HG02763 (cell line): ENCODE results near the gene GRB10.
"Not testable (repeated sequence)": the region's sequence is repeated elsewhere in the genome, so short reads cannot be mapped to it uniquely, and the experiment has no call there.

Source experiments
- ATAC-seq: cut with Tn5 transposase; IDR thresholded peaks from one replicate; pipeline ENCODE4 v1.9.1; 2021; ENCODE audit warnings: mild to moderate bottlenecking, moderate library complexity; ENCODE audit not compliant: unreplicated experiment

The GRB10 gene

DNA sequence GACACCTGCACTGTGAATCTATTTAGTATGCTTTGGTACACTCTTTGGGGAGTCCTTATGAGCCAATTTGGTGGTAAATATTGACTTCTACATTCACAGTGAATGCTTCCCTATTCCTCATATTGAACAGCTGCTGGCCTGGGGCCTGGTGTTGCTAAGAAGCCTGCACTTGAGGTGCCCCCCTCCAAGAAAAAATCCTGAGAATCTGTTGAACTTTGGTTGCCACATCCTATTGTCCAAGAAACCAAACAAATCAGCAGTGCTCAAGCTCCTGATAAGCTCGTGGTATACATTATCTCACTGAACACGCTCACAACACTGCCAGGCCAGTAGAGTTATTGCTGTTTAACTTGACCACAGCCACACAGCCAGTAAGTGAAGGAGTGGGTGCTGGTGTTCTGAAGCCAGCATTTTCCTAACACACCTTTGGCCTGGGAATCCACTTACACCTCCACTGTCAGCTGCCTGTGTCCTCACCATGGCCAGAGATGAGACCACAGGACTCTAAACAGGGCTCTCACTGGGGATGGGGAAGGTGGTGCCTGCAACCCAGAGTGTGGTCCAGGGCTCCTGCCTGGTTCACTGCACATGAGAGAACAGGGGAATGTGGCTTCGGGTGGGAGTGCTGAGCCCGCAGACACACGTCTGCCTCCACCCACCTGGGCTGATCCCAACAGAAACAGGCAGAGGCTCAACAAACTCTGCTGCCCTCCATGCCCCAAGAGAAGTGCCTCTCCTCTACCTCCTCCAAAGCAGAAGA, 224.2 kb downstream of the GRB10 start:
- no peak for ATAC-seq

DNA sequence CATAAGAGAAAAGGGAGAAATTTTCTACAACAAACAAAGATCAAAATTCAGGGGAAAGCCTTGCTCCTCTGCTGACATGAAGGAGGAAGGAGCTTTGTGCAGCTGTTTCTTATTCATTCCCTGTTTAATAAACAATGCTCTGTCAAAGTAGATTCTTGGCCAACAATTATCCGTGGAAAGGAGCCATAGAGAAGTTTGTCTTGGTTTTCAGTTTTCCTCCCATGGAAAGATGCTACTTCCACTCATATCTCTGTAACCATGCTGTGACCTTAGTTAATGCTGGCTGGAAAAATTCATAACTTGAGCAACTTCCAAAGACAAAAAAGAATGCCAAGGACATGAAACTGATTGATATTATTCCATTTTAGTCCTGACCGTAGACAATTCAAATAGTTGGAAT, 225.6 kb downstream of the GRB10 start:
- no peak for ATAC-seq

DNA sequence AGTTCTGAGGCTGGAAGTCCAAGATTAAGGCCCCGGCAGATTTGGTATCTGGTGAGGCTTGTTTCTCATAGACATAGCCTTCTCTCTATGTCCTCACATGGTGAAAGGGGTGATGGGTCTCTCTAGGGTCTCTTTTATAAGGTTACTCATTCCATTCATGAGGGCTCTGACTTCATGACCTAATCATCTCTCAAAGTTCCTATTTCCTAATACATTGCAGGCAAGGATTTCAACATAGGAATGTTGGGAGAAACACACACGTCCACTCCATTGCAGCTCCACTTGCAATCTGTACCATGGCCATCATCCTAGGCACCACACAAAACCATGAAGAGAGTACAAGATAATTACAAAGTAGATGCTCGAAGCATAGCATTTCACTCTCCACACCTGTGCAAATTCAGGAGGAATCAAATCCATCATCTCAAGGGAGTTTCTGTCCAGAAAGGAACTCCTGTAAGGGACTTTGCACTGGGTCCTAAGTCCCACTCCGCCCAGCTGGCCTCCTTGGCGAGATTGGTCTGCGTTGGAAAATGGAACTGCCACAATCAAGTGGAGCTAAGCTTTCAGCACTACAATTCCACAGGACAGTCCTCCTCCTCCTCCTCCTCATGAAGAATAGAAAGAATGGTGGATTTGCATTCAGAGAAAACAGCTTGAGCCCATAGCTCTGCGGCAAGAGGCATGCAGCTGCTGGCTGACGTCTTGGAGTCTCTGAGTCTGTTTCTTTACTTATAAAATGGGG, 226.3 kb downstream of the GRB10 start:
- ATAC-seq: no peak

DNA sequence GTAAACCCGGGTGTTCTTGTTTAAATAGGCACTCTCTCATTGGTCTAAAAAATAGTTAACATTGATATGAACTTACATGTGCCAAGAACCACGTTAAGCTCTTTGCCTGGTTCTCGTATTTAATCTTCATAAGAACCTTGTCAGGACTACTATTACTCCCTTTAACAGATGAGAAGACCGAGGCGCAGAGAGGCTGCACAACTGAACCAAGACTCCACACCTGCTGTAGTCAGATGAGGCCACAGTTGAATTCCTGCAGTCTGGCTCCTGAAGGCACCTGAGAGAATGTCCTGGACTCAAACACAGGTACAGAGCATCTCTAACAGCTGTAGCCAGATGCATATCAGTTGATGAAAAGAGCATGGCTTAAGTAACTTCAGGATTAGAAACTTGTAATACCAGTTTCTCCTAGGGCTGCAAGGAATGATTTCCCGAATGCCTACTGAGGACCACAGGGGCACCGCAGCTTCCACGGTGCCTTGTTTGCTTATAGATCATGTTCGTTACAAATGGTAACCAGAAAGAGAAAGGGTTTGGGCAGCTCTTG, 227.0 kb downstream of the GRB10 start:
- ATAC-seq: no peak

DNA sequence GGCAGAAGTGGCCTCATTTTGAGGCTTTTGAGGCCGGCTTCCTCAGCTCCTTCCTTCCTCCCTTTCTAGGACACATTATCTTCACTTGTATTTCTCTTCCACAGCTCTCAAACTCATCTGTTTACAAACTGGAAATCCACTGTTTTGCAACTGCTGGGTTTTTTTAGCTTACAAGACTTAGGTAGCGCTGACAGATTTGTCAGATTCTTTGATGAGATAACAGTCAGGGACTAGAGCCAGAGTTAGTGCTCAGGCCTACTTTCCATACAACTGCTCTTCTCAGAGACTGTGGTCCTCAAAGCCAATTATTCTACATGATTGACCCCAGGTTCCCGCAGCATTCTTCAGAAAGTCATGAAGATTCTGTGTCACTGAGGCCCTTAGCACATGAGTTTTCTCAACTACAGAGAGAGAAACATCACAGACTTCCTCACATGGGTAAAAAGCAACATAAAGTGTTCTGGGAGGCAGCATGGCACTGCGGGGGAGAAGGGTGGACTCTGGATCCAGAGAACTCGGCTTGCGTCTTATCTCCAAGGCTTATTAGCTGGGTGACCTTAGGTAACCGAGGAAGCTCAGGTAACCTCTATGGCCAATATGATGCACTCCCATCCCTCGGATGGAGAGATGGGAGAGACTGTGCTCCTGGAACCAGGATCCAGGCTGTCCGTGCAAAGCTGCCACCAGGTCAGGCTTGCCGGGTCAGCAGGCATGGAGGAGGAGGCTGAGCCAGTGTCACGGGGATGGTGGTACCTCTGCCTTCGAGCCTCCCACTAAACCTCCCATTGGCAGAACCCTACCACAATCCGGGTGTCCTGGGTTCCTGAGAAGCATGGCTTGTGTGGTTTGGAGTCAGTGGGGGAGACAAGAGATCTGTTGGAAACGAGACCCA, 228.0 kb downstream of the GRB10 start:
- no peak for ATAC-seq

DNA sequence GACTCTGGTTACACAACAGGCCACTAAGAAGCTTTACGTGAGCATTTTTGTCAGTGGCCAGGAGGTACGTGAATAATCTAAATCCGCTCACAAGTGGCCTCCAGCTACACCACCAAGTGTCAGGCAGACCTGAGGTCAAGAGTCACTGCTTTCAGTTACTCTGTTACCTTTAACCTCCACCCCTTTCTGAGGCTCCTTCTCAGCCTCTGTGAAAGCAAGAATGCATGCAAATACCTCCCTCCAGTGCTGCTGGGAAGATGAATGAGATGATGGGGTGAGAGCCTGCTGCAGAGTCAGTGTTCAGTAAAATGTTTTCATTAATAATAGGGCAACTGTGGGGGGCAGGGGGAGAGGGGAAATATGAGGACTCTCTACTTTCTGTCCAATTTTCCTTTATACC, 228.7 kb downstream of the GRB10 start:
- ATAC-seq: no peak

DNA sequence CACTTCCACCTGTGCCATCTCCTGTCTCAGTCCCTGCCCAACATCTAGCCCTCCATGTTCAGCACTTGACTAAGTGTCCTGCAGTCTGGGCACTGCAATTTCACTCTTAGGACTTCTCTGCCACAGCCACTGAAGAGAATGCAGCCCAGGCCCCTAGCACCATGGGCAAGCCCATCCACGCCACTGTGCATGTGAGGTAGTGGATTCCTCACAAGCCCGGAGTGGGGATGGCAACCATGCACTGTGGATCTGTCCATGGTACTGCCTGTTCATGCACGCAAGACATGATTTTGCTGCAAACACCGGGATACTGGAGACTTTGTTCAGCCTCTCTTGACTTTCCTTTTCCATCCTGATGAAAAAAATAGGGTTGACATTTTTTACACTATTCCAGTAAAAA, 229.8 kb downstream of the GRB10 start:
- no peak for ATAC-seq

DNA sequence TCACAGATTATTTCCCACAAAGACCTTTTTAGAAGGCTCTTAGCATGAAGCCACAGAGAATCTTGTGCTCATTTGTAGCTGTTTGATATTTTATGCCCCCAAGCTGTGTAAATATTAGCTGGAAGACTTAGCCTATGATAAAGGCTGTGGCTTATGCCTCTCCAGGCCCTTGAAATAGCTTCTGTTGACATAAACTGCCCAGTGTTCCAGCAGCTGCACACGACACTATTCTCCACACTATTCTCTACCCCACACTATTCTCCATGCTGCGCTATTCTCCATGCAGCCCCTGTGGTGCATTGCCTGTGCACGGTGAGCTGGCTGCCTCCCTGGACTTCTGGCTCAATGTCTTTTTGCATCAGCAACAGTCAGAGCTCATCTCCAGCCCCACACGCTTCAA, 230.6 kb downstream of the GRB10 start:
- ATAC-seq: no peak

DNA sequence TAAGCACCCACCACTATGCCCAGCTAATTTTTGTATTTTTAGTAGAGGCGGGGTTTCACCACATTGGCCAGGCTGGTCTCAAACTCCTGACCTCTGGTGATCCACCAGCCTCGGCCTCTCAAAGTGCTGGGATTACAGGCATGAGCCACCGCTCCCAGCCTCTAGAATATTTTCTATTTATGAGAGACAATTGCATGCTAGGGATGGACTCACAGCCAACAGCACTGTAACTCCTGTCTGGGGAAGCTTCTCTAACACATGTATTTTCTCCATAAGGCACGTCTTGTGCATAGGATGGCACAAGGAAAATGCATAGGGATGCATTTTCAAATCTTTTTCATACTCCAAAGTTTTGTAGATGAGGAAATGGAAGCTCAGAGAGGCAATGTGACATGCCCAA, 237.1 kb downstream of the GRB10 start:
- not testable (repeated sequence) for ATAC-seq

DNA sequence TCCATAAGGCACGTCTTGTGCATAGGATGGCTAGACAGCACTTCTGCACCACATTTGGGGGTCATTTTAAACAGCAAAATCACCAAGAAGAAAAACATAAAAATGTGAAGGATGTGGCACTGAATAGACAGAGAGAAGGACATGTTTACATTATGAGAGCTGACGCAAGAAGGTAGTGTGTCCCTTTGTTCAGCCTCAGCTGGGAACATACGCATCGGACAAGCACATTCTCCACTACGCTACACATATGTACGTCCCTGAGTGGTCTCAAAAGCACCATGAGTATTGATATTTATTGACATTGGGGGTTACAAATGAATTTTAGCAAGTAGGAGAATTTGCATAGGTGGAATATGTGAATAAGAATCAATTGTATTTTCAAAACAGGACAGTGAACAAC, 237.7 kb downstream of the GRB10 start:
- no peak for ATAC-seq

DNA sequence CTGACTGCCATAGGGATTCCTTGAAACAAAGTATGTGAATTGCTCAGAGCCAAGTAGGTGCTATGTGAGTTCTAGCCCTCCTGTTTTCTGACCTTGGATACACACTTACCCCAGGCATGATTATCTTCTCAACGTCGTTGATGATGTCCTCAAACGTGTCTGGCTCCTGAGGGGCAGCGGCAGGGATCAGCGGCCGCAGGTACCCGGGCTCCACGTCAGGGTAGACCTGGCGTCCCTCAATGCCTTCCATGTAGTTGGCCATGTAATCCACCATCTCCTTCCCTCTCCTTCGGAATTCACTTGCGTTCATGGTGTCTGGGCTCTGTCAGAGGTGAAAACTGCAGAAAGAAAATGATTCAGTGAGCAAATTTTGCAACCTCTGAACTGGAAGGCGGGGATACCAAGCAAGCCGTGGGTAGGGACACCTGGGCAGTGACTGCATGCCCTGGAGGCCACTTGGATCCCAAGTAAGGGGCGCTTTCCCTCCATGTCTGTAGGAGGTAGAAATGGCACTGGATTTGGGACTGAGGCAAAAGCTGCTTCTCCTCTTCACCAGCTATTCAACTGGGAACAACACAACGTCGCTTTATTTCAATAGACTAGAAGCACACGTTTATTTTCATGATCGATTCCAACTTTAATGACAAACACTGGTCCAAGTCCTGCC, 238.8 kb downstream of the GRB10 start:
- no peak for ATAC-seq

DNA sequence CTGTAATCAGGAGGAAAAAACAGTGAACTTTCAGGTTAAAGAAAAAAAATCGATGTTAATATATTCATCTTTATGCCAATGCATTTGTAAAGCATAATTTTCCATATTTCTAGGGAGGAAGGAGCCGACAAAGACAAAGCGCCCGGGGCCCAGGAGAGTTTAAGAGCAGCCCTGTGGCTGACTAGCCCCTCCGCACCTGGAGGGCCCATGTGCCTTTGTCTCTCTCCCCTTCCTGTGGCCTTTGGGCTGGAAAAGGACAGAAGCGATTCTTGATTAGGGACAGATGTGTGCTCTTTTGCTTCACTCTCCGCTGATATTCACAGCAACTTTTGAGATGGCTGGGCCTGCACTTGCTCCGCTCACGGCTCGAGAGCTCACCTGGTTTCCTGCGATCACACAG, 240.6 kb downstream of the GRB10 start:
- no peak for ATAC-seq

DNA sequence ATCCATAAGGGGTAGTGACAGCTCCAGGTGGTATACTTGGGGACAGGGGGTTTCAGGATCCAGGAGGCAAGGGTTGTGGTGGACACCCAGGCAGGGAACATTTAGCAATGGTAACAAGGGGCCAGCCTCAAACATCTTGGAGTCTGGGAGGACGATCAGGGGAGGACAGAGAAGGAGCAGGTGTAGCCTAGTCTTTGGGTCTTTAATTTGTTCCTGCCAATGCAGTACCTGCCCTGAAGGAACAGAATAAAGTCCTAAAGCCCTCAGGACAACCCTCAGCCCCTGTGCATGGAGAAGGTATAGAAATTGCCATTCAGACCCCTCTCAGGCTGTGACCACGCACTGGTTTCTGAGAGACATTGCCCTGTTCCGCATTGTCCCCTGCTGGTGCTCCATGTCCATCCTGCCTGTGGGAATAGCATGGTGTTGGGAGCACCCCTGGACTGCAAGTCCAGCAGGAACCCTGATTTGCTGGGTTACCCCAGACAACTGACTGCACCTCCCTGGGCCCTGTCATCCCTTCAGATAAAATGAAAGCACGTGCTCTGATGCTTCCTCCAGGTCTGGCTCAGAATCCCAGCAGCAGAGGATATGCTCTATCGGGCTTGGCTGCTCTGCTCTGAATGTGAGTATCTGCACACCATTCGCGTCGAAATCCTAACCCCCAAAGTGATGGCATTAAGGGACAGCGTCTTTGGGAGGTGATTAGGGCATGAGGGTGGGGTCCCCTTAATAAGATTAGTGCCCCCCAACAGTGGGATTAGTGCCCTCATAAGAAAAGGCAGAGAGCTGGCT, 241.7 kb downstream of the GRB10 start:
- ATAC-seq: no peak
